Measurements from ENCODE around the gene PRR7.

DNA sequence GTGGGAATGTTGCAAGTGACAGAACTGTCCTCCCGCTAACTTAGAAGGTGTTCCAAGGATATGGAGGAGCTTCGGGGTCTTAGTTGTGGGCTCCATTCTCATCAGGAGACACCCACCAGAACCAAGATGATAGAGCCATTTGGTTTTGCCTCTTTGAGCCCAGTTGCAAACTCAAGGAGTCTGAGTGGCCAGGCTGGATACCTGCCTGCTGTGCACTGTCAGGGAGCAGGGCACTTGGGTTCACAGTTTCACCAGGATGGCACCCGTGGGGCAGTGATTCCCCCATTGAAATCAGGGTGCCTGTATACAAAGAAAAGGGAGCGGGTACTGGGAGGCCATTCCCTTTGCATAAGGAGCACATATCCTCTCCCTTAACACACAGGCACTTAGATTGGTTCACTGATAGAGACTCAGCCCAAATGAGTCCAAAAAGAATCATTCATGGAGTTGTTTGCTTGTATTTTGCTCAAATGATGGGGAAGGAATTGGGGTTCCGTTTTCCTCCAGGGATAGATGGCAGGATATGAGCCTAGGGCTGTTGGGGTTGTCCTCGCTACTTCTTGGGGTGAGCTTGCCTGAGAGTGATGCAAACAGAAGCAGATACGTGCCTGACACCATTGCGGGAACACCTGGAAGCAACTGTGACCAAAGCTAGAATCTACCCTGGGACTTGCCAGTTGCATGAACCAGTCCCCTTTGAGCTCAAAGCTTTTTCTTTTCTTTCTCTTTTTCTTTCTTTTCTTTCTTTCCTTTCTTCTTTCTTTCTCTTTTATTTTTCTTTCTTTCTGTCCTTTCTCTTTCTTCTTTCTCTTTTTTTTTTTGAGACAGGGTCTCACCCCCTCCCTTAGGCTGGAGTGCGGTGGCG lies 1.3 kb upstream of the PRR7 start:
- TF ChIP-seq, protein P1, sequence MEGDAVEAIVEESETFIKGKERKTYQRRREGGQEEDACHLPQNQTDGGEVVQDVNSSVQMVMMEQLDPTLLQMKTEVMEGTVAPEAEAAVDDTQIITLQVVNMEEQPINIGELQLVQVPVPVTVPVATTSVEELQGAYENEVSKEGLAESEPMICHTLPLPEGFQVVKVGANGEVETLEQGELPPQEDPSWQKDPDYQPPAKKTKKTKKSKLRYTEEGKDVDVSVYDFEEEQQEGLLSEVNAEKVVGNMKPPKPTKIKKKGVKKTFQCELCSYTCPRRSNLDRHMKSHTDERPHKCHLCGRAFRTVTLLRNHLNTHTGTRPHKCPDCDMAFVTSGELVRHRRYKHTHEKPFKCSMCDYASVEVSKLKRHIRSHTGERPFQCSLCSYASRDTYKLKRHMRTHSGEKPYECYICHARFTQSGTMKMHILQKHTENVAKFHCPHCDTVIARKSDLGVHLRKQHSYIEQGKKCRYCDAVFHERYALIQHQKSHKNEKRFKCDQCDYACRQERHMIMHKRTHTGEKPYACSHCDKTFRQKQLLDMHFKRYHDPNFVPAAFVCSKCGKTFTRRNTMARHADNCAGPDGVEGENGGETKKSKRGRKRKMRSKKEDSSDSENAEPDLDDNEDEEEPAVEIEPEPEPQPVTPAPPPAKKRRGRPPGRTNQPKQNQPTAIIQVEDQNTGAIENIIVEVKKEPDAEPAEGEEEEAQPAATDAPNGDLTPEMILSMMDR (IDR thresholded peaks at IDR 0.05) = no peak
- no peak for TF ChIP-seq POLR2A (IDR thresholded peaks at IDR 0.05)

All from thyroid gland (tissue), 4 donors.